NCI-H748 (cell line): Measurements from ENCODE around the gene PGA5.

ENCODE experiments used
- DNase-seq: peaks from one replicate; lab custom pipeline; 2025; ENCODE audit not compliant: unreplicated experiment; lab: John Stamatoyannopoulos, UW

PGA5 gene

GRCh38 chr11:61293867-61294716 lies 53.1 kb downstream of the PGA5 start:
- DNase-seq, result peak; percentile 37

DNA sequence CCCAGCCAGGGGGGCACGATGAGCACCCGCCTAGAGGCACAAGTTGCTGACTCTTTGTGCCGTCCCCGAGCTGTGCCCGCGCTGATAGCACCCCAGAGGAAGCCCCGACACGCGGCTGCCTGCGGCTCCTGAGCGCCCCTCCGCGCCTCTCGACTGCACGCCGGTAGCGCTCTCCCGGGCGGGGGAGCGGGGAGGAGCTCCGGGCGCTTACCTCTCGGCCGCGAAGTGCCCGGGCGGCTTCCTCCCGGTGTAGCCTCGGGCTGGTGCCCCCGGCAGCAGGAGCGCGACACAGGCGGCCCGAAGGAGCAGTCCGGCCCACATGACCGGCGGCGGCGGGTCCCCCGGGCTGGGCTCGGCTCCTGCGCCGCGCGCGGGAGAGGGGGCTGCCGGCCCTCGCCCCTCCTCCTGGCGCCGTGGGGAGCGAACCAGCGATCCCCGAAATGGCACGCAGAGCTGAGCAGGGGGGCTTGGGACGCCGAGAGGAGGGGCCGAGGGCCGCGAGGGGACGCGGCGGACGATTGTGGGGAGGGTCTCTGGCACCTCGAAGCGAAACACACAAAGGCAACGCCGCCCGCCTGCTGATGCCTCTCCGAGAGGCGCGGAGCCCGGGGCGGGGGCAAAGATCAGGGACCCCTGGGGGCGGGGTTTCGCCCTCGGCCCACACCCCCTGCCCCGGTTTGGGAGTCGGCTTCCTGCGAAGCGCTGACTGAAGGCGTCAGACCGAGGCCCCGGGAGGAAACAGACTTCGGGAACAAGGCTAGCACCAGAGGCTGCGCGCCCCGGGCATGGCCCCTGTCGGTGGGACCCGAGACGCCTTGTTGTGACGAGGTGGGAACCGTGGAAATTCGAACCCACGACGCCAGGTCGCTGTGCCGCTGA lies 54.0 kb downstream of the PGA5 start, which contains the start of gene VWCE:
Gene VWCE, minus strand, starts transcription at position 600 of the 879 bp plus-strand sequence. Its CDS starts 279 bp downstream, at position 321.
- peak; percentile 78 for DNase-seq

DNA sequence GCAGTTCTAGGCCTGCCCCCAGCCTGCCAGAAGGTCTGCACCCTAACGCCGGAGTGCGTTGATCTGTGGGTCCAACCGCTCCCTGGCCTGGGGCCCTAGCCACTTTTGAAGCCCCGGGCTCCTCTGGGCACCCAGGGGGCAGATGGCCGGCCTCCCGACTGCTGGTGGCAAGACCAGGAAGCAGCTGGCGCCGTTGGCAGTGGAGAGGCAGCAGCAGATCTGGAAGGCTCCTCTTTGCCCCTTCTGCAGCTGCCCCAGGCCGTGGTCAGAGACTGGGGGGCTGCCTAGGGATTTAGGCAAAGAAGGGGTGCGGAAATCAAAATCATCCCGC lies 54.6 kb downstream of the PGA5 start:
- DNase-seq, result no peak

GRCh38 chr11:61297341-61297740 lies 56.4 kb downstream of the PGA5 start:
- no peak for DNase-seq

GRCh38 chr11:61297746-61298145 lies 56.8 kb downstream of the PGA5 start:
- DNase-seq, result no peak

- DNase-seq, result no peak
Measured at GRCh38 chr11:61298663-61299244, 57.8 kb downstream of the PGA5 start.
